ENCODE results near the gene ECSIT.

GRCh38 chr19:11528551-11529341, at the start of gene ECSIT:
- no peak for TF ChIP-seq CTCF (IDR thresholded peaks at IDR 0.05 in 4 of 5, conservative IDR thresholded peaks at IDR 0.05 in 1 of 5)
- peak in 1 of 2 donors; percentile 36 for TF ChIP-seq POLR2A (IDR thresholded peaks at IDR 0.05)
